ENCODE results near the gene FILIP1L. TPM values are rescaled to one million over a fixed set of nuclear protein-coding genes. Genes with fewer than 3 reads are reported as not detected.

Gene FILIP1L
- total and polyA plus RNA-seq, 12 donors: 5.3 to 33.2 (median 17.4) TPM

- no peaks in the 10 kb centered on the region for H3K27me3 ChIP-seq
- H3K4me3 ChIP-seq: no peak overlapping the region
- peaks cover 16 to 40% of the 10 kb centered on the region in 2 donors for H3K4me1 ChIP-seq (replicated peaks in 1 of 2)
- WGBS, 4 donors: 95 to 98% (median 95%) methylated on average over 1 of the region's 1 CpG
- TF ChIP-seq POLR2A (IDR thresholded peaks at IDR 0.05) (no peak), CTCF (IDR thresholded peaks at IDR 0.05) (no peak)
- intact Hi-C loops (cut with DNase I): no loop called here
- H3K9me3 ChIP-seq (replicated peaks in 1 of 3): no peaks in the 10 kb centered on the region
- DNase-seq: no peak
- H3K36me3 ChIP-seq (replicated peaks in 1 of 2): no peaks in the 10 kb centered on the region
- H3K27ac ChIP-seq: no peak overlapping the region
Measured at GRCh38 chr3:99885085-99885484, 229.2 kb downstream of the FILIP1L start.

- DNase-seq: no peak
- H3K27ac ChIP-seq: no peak overlapping the region
- H3K36me3 ChIP-seq (replicated peaks in 1 of 2): no peaks in the 10 kb centered on the region
- TF ChIP-seq CTCF (IDR thresholded peaks at IDR 0.05) (no peak), POLR2A (IDR thresholded peaks at IDR 0.05) (no peak)
- no peak overlapping the region for H3K4me3 ChIP-seq
- 46 to 68% (median 57%) methylated on average over 2 of the region's 2 CpGs for WGBS, 4 donors
- peaks cover 16 to 39% of the 10 kb centered on the region in 2 donors for H3K4me1 ChIP-seq (replicated peaks in 1 of 2)
- no peaks in the 10 kb centered on the region for H3K9me3 ChIP-seq (replicated peaks in 1 of 3)
- no peaks in the 10 kb centered on the region for H3K27me3 ChIP-seq
- intact Hi-C loops (cut with DNase I): no loop called here
Measured at GRCh38 chr3:99884484-99884883, 229.8 kb downstream of the FILIP1L start.

GRCh38 chr3:99883693-99884092 lies 230.6 kb downstream of the FILIP1L start:
- Histone ChIP-seq H3K4me3 (no peak overlapping the region), H3K9me3 (replicated peaks in 1 of 3) (no peaks in the 10 kb centered on the region), H3K36me3 (replicated peaks in 1 of 2) (no peaks in the 10 kb centered on the region), H3K4me1 (replicated peaks in 1 of 2) (peaks cover 16 to 35% of the 10 kb centered on the region in 2 donors), H3K27me3 (no peaks in the 10 kb centered on the region), H3K27ac (no peak overlapping the region)
- 95 to 100% (median 96%) methylated on average over 1 of the region's 1 CpG for WGBS, 4 donors
- no peak for TF ChIP-seq CTCF (IDR thresholded peaks at IDR 0.05)
- no peak for TF ChIP-seq POLR2A (IDR thresholded peaks at IDR 0.05)
- intact Hi-C loops (cut with DNase I): no loop called here
- DNase-seq: no peak

- no peaks in the 10 kb centered on the region for H3K36me3 ChIP-seq (replicated peaks in 1 of 2)
- intact Hi-C loops (cut with DNase I): no loop called here
- H3K27me3 ChIP-seq: no peaks in the 10 kb centered on the region
- peaks cover 16 to 38% of the 10 kb centered on the region in 2 donors for H3K4me1 ChIP-seq (replicated peaks in 1 of 2)
- no peak overlapping the region for H3K4me3 ChIP-seq
- no peaks in the 10 kb centered on the region for H3K9me3 ChIP-seq (replicated peaks in 1 of 3)
- TF ChIP-seq CTCF (IDR thresholded peaks at IDR 0.05): no peak
- no peak for TF ChIP-seq POLR2A (IDR thresholded peaks at IDR 0.05)
- no peak overlapping the region for H3K27ac ChIP-seq
- 67 to 84% (median 73%) methylated on average over 2 of the region's 2 CpGs for WGBS, 4 donors
- DNase-seq: no peak
Measured at GRCh38 chr3:99883138-99883461, 231.2 kb downstream of the FILIP1L start.

All from adrenal gland (tissue), 12 donors.